Measurements from ENCODE around the gene SOX6.

SOX6 gene

GRCh38 chr11:16173798-16174197 lies 182.5 kb downstream of the SOX6 start:
- no peak overlapping the region for H3K9ac ChIP-seq (ENCODE audit: low read length)
- no peaks in the 10 kb centered on the region for H3K36me3 ChIP-seq (replicated peaks; ENCODE audit: low read depth, low read length)
- TF ChIP-seq EZH2phosphoT487 (IDR thresholded peaks at IDR 0.05; ENCODE audit: low read depth) (no peak), CTCF (IDR thresholded peaks at IDR 0.05; ENCODE audit: low read depth, low read length) (no peak)
- no peak overlapping the region for H3K4me2 ChIP-seq (ENCODE audit: low read length)
- no peaks in the 10 kb centered on the region for H3K27me3 ChIP-seq (ENCODE audit: low read depth, low read length)
- H2AFZ ChIP-seq (ENCODE audit: low read depth, low read length): no peak overlapping the region
- H3K4me1 ChIP-seq (ENCODE audit: low read length): no peaks in the 10 kb centered on the region
- H3K79me2 ChIP-seq (ENCODE audit: low read length): no peaks in the 10 kb centered on the region
- no peaks in the 10 kb centered on the region for H4K20me1 ChIP-seq (ENCODE audit: insufficient read depth, low read length)
- H3K27ac ChIP-seq (ENCODE audit: low read length): no peak overlapping the region
- H3K4me3 ChIP-seq (ENCODE audit: low read length): no peak overlapping the region
- no peaks in the 10 kb centered on the region for H3K9me3 ChIP-seq (ENCODE audit: insufficient read depth, low read length)

- H3K79me2 ChIP-seq (ENCODE audit: low read length): no peaks in the 10 kb centered on the region
- no peak overlapping the region for H2AFZ ChIP-seq (ENCODE audit: low read depth, low read length)
- H3K36me3 ChIP-seq (replicated peaks; ENCODE audit: low read depth, low read length): no peaks in the 10 kb centered on the region
- H4K20me1 ChIP-seq (ENCODE audit: insufficient read depth, low read length): no peaks in the 10 kb centered on the region
- H3K27ac ChIP-seq (ENCODE audit: low read length): no peak overlapping the region
- no peak for TF ChIP-seq CTCF (IDR thresholded peaks at IDR 0.05; ENCODE audit: low read depth, low read length)
- TF ChIP-seq EZH2phosphoT487 (IDR thresholded peaks at IDR 0.05; ENCODE audit: low read depth): no peak
- H3K4me1 ChIP-seq (ENCODE audit: low read length): no peaks in the 10 kb centered on the region
- H3K9me3 ChIP-seq (ENCODE audit: insufficient read depth, low read length): no peaks in the 10 kb centered on the region
- H3K4me3 ChIP-seq (ENCODE audit: low read length): no peak overlapping the region
- no peaks in the 10 kb centered on the region for H3K27me3 ChIP-seq (ENCODE audit: low read depth, low read length)
- H3K9ac ChIP-seq (ENCODE audit: low read length): no peak overlapping the region
- H3K4me2 ChIP-seq (ENCODE audit: low read length): no peak overlapping the region
These were observed 184.5 kb downstream of the SOX6 start for GRCh38 chr11:16171882-16172281.

GRCh38 chr11:16169956-16170847 lies 186.1 kb downstream of the SOX6 start:
- Histone ChIP-seq H3K4me2 (ENCODE audit: low read length) (no peak overlapping the region), H2AFZ (ENCODE audit: low read depth, low read length) (no peak overlapping the region)

More at GRCh38 chr11:16169956-16170847, 186.1 kb downstream of the SOX6 start:
- Histone ChIP-seq H3K27me3 (ENCODE audit: low read depth, low read length) (no peaks in the 10 kb centered on the region), H3K9me3 (ENCODE audit: insufficient read depth, low read length) (no peaks in the 10 kb centered on the region), H3K4me3 (ENCODE audit: low read length) (no peak overlapping the region), H4K20me1 (ENCODE audit: insufficient read depth, low read length) (no peaks in the 10 kb centered on the region), H3K27ac (ENCODE audit: low read length) (no peak overlapping the region), H3K36me3 (replicated peaks; ENCODE audit: low read depth, low read length) (no peaks in the 10 kb centered on the region), H3K4me1 (ENCODE audit: low read length) (no peaks in the 10 kb centered on the region), H3K9ac (ENCODE audit: low read length) (no peak overlapping the region), H3K79me2 (ENCODE audit: low read length) (no peaks in the 10 kb centered on the region)
- TF ChIP-seq CTCF (IDR thresholded peaks at IDR 0.05; ENCODE audit: low read depth, low read length) (no peak), EZH2phosphoT487 (IDR thresholded peaks at IDR 0.05; ENCODE audit: low read depth) (no peak)
